ENCODE results near the gene ZAP70. TPM values are rescaled to one million over a fixed set of nuclear protein-coding genes. Genes with fewer than 3 reads are reported as not detected.

The ZAP70 gene
- total RNA-seq, 1 experiment from 2014 or later = 0.61 TPM

DNA sequence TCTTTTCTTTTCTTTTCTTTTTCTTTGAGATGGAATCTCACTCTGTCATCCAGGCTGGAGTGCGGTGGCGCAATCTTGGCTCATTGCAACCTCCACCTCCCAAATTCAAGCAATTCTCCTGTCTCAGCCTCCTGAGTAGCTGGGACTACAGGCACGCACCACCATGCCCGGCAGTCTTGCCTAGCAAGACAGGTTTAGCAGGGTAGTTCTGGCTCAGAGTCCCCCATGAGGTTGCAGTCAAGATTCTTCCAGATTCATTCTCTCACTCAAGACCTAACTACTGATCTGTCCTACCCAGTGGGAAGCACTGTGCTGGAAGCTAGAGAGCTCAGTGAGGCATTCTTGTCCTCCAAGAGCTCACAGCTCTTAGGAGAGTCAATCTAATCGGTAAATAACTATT is 17.6 kb upstream of the ZAP70 start:
- ChIA-PET POLR2A (interaction anchor here (0.5 kb wide), 1 partner anchor 1164 kb away, joined by 3 read pairs; no protein-coding TSS in a partner anchor), CTCF (interaction anchor here (1.3 to 7.3 kb wide), 5 partner anchors 16 to 105 kb away, joined by 3 to 138 read pairs (median 99); partner anchors contain the start of genes ACTR1B, ANKRD36B, C2orf92 and ZAP70)
- H3K9me3 Mint-ChIP-seq = no peaks in the 10 kb centered on the region
- no peaks in the 10 kb centered on the region for H3K36me3 Mint-ChIP-seq
- no peak overlapping the region for H3K4me3 Mint-ChIP-seq
- H3K27me3 Mint-ChIP-seq (ENCODE audit: low read depth) = peaks cover 6% of the 10 kb centered on the region; the same call in 1 of the 2 replicates
- no peak for TF ChIP-seq PRRX2 (CRISPR knock-in tag; IDR thresholded peaks at IDR 0.05)
- no peak for TF ChIP-seq CBFB (CRISPR knock-in tag; IDR thresholded peaks at IDR 0.05; ENCODE audit: low read depth)
- no peak for TF ChIP-seq IRF2 (CRISPR knock-in tag; IDR thresholded peaks at IDR 0.05; ENCODE audit: borderline replicate concordance, low read depth)
- TF ChIP-seq CREB1 (CRISPR knock-in tag; IDR thresholded peaks at IDR 0.05) = no peak
- TF ChIP-seq JUN (CRISPR knock-in tag; IDR thresholded peaks at IDR 0.05) = no peak
- TF ChIP-seq, protein P1, sequence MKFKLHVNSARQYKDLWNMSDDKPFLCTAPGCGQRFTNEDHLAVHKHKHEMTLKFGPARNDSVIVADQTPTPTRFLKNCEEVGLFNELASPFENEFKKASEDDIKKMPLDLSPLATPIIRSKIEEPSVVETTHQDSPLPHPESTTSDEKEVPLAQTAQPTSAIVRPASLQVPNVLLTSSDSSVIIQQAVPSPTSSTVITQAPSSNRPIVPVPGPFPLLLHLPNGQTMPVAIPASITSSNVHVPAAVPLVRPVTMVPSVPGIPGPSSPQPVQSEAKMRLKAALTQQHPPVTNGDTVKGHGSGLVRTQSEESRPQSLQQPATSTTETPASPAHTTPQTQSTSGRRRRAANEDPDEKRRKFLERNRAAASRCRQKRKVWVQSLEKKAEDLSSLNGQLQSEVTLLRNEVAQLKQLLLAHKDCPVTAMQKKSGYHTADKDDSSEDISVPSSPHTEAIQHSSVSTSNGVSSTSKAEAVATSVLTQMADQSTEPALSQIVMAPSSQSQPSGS (CRISPR knock-in tag; IDR thresholded peaks at IDR 0.05; ENCODE audit: borderline replicate concordance, low read depth) = no peak
- TF ChIP-seq SOX15 (CRISPR knock-in tag; IDR thresholded peaks at IDR 0.05) = no peak
- no peak for TF ChIP-seq ZNF423 (CRISPR knock-in tag; IDR thresholded peaks at IDR 0.05)
- TF ChIP-seq, protein P2, sequence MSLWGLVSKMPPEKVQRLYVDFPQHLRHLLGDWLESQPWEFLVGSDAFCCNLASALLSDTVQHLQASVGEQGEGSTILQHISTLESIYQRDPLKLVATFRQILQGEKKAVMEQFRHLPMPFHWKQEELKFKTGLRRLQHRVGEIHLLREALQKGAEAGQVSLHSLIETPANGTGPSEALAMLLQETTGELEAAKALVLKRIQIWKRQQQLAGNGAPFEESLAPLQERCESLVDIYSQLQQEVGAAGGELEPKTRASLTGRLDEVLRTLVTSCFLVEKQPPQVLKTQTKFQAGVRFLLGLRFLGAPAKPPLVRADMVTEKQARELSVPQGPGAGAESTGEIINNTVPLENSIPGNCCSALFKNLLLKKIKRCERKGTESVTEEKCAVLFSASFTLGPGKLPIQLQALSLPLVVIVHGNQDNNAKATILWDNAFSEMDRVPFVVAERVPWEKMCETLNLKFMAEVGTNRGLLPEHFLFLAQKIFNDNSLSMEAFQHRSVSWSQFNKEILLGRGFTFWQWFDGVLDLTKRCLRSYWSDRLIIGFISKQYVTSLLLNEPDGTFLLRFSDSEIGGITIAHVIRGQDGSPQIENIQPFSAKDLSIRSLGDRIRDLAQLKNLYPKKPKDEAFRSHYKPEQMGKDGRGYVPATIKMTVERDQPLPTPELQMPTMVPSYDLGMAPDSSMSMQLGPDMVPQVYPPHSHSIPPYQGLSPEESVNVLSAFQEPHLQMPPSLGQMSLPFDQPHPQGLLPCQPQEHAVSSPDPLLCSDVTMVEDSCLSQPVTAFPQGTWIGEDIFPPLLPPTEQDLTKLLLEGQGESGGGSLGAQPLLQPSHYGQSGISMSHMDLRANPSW (CRISPR knock-in tag; conservative IDR thresholded peaks at IDR 0.05; ENCODE audit: low read depth) = no peak
- no peak for TF ChIP-seq FOXJ3 (CRISPR knock-in tag; IDR thresholded peaks at IDR 0.05; ENCODE audit: borderline replicate concordance)
- H3K27ac Mint-ChIP-seq = no peak overlapping the region
- ATAC-seq (no peak), DNase-seq (ENCODE audit: low spot score) (no peak)
- peaks cover 28% of the 10 kb centered on the region for H3K4me1 Mint-ChIP-seq

DNA sequence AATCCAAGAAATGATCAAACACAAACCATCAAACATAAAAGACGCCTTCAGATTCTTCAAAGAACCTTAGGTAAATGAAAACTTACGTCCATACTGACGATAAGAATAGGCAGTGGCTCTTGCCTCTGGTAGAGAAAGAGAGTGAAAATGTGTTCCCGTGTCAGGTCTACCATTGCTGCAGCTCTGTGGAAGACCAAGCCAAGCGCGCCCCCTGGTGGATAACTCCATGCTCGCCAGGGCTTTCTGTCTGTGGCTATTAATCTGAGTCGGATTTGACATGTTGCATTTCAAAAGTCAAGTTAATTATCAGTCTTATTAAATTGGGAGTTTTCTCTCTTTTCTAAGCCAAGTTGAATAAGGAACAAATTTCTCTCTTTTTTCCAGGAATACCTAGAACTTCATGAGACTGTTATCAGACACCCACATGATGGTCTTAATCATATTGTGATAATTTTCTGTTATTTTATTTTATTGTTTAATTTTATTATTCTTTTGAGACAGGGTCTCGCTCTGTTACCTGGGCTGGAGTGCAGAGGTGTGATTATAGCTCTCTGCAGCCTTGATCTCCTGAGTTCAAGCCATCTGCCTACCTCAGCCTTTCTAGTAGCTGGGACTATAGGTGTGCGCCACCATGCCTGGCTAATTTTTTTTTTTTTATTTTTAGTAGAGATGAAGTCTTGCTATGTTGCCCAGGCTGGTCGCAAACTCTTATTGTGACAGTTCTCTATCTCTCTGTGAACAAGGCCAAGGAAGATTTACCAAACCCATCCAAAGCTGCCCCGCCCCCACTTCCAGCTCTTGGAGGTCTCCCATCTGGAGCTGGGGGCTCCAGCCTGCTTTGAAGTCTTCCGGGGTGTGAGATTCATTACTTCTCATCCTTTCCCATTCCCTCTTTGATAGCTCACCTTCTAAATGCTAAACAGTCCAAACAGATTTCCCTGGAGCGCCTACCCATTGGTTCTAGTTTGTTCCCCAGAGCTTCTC is 15.8 kb upstream of the ZAP70 start:
- H3K36me3 Mint-ChIP-seq = no peaks in the 10 kb centered on the region
- H3K9me3 Mint-ChIP-seq = no peaks in the 10 kb centered on the region
- CTCF ChIA-PET = interaction anchor here (0.7 to 7.3 kb wide), 16 partner anchors 8 to 342 kb away, joined by 3 to 138 read pairs (median 5); partner anchors contain the start of genes ACTR1B, ANKRD36B, COX5B and ZAP70
- ATAC-seq (peak; percentile 73), DNase-seq (ENCODE audit: low spot score) (peak; percentile 92)
- peaks cover 6% of the 10 kb centered on the region; the same call in 1 of the 2 replicates for H3K27me3 Mint-ChIP-seq (ENCODE audit: low read depth)
- H3K4me3 Mint-ChIP-seq = no peak overlapping the region
- no peak overlapping the region for H3K27ac Mint-ChIP-seq
- H3K4me1 Mint-ChIP-seq = peaks cover 20% of the 10 kb centered on the region
- TF ChIP-seq, protein P3, sequence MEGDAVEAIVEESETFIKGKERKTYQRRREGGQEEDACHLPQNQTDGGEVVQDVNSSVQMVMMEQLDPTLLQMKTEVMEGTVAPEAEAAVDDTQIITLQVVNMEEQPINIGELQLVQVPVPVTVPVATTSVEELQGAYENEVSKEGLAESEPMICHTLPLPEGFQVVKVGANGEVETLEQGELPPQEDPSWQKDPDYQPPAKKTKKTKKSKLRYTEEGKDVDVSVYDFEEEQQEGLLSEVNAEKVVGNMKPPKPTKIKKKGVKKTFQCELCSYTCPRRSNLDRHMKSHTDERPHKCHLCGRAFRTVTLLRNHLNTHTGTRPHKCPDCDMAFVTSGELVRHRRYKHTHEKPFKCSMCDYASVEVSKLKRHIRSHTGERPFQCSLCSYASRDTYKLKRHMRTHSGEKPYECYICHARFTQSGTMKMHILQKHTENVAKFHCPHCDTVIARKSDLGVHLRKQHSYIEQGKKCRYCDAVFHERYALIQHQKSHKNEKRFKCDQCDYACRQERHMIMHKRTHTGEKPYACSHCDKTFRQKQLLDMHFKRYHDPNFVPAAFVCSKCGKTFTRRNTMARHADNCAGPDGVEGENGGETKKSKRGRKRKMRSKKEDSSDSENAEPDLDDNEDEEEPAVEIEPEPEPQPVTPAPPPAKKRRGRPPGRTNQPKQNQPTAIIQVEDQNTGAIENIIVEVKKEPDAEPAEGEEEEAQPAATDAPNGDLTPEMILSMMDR (IDR thresholded peaks at IDR 0.05) = peak; percentile 92
- TF ChIP-seq, protein P4, sequence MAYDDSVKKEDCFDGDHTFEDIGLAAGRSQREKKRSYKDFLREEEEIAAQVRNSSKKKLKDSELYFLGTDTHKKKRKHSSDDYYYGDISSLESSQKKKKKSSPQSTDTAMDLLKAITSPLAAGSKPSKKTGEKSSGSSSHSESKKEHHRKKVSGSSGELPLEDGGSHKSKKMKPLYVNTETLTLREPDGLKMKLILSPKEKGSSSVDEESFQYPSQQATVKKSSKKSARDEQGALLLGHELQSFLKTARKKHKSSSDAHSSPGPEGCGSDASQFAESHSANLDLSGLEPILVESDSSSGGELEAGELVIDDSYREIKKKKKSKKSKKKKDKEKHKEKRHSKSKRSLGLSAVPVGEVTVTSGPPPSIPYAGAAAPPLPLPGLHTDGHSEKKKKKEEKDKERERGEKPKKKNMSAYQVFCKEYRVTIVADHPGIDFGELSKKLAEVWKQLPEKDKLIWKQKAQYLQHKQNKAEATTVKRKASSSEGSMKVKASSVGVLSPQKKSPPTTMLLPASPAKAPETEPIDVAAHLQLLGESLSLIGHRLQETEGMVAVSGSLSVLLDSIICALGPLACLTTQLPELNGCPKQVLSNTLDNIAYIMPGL (CRISPR knock-in tag; IDR thresholded peaks at IDR 0.05) = peak; percentile 38; the same call in 1 of the 2 replicates
- TF ChIP-seq ZNF219 (CRISPR knock-in tag; IDR thresholded peaks at IDR 0.05; ENCODE audit: borderline replicate concordance) (no peak), TEAD1 (CRISPR knock-in tag; IDR thresholded peaks at IDR 0.05) (no peak), MYBL2 (CRISPR knock-in tag; IDR thresholded peaks at IDR 0.05) (no peak), ATF1 (CRISPR knock-in tag; IDR thresholded peaks at IDR 0.05) (no peak)
- TF ChIP-seq, protein P5, sequence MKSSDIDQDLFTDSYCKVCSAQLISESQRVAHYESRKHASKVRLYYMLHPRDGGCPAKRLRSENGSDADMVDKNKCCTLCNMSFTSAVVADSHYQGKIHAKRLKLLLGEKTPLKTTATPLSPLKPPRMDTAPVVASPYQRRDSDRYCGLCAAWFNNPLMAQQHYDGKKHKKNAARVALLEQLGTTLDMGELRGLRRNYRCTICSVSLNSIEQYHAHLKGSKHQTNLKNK (CRISPR knock-in tag; IDR thresholded peaks at IDR 0.05) = no peak
- TF ChIP-seq, protein P6, sequence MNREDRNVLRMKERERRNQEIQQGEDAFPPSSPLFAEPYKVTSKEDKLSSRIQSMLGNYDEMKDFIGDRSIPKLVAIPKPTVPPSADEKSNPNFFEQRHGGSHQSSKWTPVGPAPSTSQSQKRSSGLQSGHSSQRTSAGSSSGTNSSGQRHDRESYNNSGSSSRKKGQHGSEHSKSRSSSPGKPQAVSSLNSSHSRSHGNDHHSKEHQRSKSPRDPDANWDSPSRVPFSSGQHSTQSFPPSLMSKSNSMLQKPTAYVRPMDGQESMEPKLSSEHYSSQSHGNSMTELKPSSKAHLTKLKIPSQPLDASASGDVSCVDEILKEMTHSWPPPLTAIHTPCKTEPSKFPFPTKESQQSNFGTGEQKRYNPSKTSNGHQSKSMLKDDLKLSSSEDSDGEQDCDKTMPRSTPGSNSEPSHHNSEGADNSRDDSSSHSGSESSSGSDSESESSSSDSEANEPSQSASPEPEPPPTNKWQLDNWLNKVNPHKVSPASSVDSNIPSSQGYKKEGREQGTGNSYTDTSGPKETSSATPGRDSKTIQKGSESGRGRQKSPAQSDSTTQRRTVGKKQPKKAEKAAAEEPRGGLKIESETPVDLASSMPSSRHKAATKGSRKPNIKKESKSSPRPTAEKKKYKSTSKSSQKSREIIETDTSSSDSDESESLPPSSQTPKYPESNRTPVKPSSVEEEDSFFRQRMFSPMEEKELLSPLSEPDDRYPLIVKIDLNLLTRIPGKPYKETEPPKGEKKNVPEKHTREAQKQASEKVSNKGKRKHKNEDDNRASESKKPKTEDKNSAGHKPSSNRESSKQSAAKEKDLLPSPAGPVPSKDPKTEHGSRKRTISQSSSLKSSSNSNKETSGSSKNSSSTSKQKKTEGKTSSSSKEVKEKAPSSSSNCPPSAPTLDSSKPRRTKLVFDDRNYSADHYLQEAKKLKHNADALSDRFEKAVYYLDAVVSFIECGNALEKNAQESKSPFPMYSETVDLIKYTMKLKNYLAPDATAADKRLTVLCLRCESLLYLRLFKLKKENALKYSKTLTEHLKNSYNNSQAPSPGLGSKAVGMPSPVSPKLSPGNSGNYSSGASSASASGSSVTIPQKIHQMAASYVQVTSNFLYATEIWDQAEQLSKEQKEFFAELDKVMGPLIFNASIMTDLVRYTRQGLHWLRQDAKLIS (CRISPR knock-in tag; IDR thresholded peaks at IDR 0.05; ENCODE audit: borderline replicate concordance) = no peak
- POLR2A ChIA-PET = interaction anchor here (1.2 kb wide), 1 partner anchor 34 kb away, joined by 4 read pairs; the partner anchor contains the start of gene ACTR1B

Measured in WTC11 (cell line).